Hepatocyte (in vitro differentiated cells): ENCODE results near the gene NELFA. TPM values are rescaled to one million over a fixed set of nuclear protein-coding genes. Genes with fewer than 3 reads are reported as not detected.

ENCODE experiments used
- DNase-seq: peaks from one replicate; pipeline ENCODE4 v3.0.0-alpha.2; 2016; ENCODE audit warnings: low spot score
- H2AFZ ChIP-seq: fragments of 200-600 bp; sonication (generic); 2 replicates; pipeline ENCODE4 v1.6.0; 2016; ENCODE audit warnings: antibody characterized with exemption, mild to moderate bottlenecking
- H3K27ac ChIP-seq: fragments of 200-600 bp; sonication (generic); 2 replicates; pipeline ENCODE4 v1.5.1; 2016; ENCODE audit warnings: mild to moderate bottlenecking
- H3K27me3 ChIP-seq: fragments of 200-600 bp; sonication (generic); 2 replicates; pipeline ENCODE4 v1.6.1; 2016
- H3K36me3 ChIP-seq: fragments of 200-600 bp; sonication (generic); replicated peaks from 2 replicates; pipeline ENCODE4 v1.5.1; 2016; ENCODE audit warnings: low read depth; ENCODE audit not compliant: insufficient read depth
- H3K4me1 ChIP-seq: fragments of 200-600 bp; sonication (generic); 2 replicates; pipeline ENCODE4 v1.5.1; 2016; ENCODE audit warnings: mild to moderate bottlenecking, moderate library complexity; ENCODE audit not compliant: insufficient read depth
- H3K4me2 ChIP-seq: fragments of 200-600 bp; sonication (generic); 2 replicates; pipeline ENCODE4 v1.6.0; 2016
- H3K4me3 ChIP-seq: fragments of 200-600 bp; sonication (generic); 2 replicates; pipeline ENCODE4 v1.5.1; 2016; ENCODE audit warnings: mild to moderate bottlenecking
- H3K79me2 ChIP-seq: fragments of 200-600 bp; sonication (generic); 2 replicates; pipeline ENCODE4 v1.6.0; 2017; ENCODE audit warnings: mild to moderate bottlenecking
- H3K9me2 ChIP-seq: fragments of 200-600 bp; sonication (generic); replicated peaks from 2 replicates; pipeline ENCODE4 v1.6.0; 2017; ENCODE audit warnings: mild to moderate bottlenecking; ENCODE audit not compliant: insufficient read depth
- H3K9me3 ChIP-seq: fragments of 200-600 bp; sonication (generic); 2 replicates; pipeline ENCODE4 v1.5.1; 2016; ENCODE audit warnings: low read depth, mild to moderate bottlenecking
- H4K20me1 ChIP-seq: fragments of 200-600 bp; sonication (generic); 2 replicates; pipeline ENCODE4 v1.6.0; 2016; ENCODE audit warnings: mild to moderate bottlenecking; ENCODE audit not compliant: insufficient read depth, poor library complexity, severe bottlenecking
- EZH2 ChIP-seq: fragments of 200-600 bp; sonication (generic); IDR thresholded peaks from 2 replicates; pipeline ENCODE4 v1.6.1; 2016; ENCODE audit warnings: antibody characterized with exemption, mild to moderate bottlenecking, borderline replicate concordance
- EZH2phosphoT487 ChIP-seq: fragments of 200-600 bp; sonication (generic); IDR thresholded peaks from one replicate; pipeline ENCODE4 v1.6.1; 2018; ENCODE audit warnings: antibody characterized with exemption, mild to moderate bottlenecking, low read depth, moderate library complexity; ENCODE audit not compliant: unreplicated experiment, severe bottlenecking
- WGBS: methylation state at CpG from one replicate; pipeline ENCODE4 v1.1.6; 2016; ENCODE audit warnings: low lambda C conversion rate; ENCODE audit errors: missing lambda C conversion rate; 5-methylcytosine and 5-hydroxymethylcytosine counted together
- polyA plus RNA-seq: library from polyadenylated mRNA; unstranded; fragments of >200 nt; fragmentation: Nextera tagmentation; extraction: Ambion mirVana; gene quantifications from 2 replicates; pipeline ENCODE4 v1.2.1, GENCODE V29; 2016
- total RNA-seq: library from RNA; depleted of rRNA; stranded (reverse); fragments of >200 nt; gene quantifications from 2 replicates; pipeline ENCODE4 v1.2.3, GENCODE V29; 2014
- TF ChIP-seq, protein P1 (sequence below): fragments of 200-600 bp; sonication (generic); IDR thresholded peaks from 2 replicates; pipeline ENCODE4 v1.5.1; 2016; ENCODE audit warnings: antibody characterized with exemption, mild to moderate bottlenecking; ENCODE audit not compliant: poor library complexity

Gene NELFA
- total and polyA plus RNA-seq, 2 experiments from 2014 or later: 21.4 to 46.2 TPM

DNA sequence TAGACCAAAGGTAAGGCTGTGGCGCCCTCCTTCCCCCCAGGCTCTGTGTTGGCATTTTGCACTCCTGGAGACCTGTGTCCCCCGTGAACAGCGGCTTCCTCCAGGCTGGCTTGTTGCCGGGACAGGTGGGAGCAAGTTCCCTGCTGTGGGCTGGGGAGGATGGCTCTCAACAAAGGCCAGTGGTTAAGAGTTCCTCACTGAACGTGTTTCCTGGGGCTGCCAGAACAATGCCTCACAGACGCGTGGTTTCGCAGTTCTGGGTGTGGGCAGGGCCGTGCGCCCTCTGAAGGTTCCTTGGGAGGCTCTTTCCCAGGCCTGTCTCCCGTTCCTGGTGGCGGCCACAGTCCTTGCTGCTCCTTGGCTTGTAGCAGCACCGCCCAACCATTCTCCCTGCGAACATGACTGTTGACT is 33.4 kb downstream of the NELFA start:
- DNase-seq: no peak
- H3K4me3 ChIP-seq: no peak overlapping the region
- H3K27me3 ChIP-seq: no peaks in the 10 kb centered on the region
- H3K4me1 ChIP-seq: peaks cover 5% of the 10 kb centered on the region
- no peaks in the 10 kb centered on the region for H3K9me2 ChIP-seq
- no peak overlapping the region for H3K27ac ChIP-seq
- H3K9me3 ChIP-seq: no peaks in the 10 kb centered on the region
- no peak overlapping the region for H2AFZ ChIP-seq
- H3K79me2 ChIP-seq: no peaks in the 10 kb centered on the region
- TF ChIP-seq EZH2 (no peak), EZH2phosphoT487 (no peak)
- TF ChIP-seq, protein P1, sequence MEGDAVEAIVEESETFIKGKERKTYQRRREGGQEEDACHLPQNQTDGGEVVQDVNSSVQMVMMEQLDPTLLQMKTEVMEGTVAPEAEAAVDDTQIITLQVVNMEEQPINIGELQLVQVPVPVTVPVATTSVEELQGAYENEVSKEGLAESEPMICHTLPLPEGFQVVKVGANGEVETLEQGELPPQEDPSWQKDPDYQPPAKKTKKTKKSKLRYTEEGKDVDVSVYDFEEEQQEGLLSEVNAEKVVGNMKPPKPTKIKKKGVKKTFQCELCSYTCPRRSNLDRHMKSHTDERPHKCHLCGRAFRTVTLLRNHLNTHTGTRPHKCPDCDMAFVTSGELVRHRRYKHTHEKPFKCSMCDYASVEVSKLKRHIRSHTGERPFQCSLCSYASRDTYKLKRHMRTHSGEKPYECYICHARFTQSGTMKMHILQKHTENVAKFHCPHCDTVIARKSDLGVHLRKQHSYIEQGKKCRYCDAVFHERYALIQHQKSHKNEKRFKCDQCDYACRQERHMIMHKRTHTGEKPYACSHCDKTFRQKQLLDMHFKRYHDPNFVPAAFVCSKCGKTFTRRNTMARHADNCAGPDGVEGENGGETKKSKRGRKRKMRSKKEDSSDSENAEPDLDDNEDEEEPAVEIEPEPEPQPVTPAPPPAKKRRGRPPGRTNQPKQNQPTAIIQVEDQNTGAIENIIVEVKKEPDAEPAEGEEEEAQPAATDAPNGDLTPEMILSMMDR: no peak
- H3K4me2 ChIP-seq: no peak overlapping the region
- no peaks in the 10 kb centered on the region for H3K36me3 ChIP-seq
- no peaks in the 10 kb centered on the region for H4K20me1 ChIP-seq
- WGBS: 89% methylated on average over 14 of the region's 14 CpGs

DNA sequence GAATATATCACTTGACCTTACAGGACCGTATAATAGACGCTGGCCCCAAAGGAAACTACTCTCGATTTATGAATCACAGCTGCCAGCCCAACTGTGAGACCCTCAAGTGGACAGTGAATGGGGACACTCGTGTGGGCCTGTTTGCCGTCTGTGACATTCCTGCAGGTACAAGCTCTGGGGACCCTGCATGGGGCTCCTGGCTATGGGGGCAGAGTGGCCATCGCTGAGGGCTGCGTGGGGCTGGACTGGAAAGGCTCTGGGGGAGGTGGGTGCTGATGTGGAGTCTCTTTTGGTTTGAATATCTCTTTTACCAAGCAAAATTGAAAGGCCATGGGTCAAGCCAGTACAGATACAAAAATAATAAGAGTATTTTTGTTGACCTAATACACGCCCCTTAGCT is 33.9 kb downstream of the NELFA start:
- Histone ChIP-seq H3K27ac (no peak overlapping the region), H3K4me3 (no peak overlapping the region), H3K9me2 (no peaks in the 10 kb centered on the region), H3K4me2 (no peak overlapping the region), H3K79me2 (no peaks in the 10 kb centered on the region), H3K27me3 (no peaks in the 10 kb centered on the region), H3K9me3 (no peaks in the 10 kb centered on the region), H3K4me1 (peaks cover 5% of the 10 kb centered on the region), H4K20me1 (no peaks in the 10 kb centered on the region), H2AFZ (no peak overlapping the region), H3K36me3 (no peaks in the 10 kb centered on the region)
- WGBS: 99% methylated on average over 8 of the region's 8 CpGs
- TF ChIP-seq, protein P1: no peak
- TF ChIP-seq EZH2 (no peak), EZH2phosphoT487 (no peak)
- DNase-seq: no peak

- H3K4me3 ChIP-seq: no peak overlapping the region
Observed at GRCh38 chr4:1973661-1974060, 35.1 kb downstream of the NELFA start.

More at GRCh38 chr4:1973661-1974060, 35.1 kb downstream of the NELFA start:
- H3K27ac ChIP-seq: no peak overlapping the region
- H2AFZ ChIP-seq: no peak overlapping the region
- H3K4me2 ChIP-seq: no peak overlapping the region
- no peaks in the 10 kb centered on the region for H3K79me2 ChIP-seq
- TF ChIP-seq EZH2phosphoT487: no peak
- TF ChIP-seq EZH2: no peak
- TF ChIP-seq, protein P1: no peak
- H3K9me3 ChIP-seq: no peaks in the 10 kb centered on the region
- H3K27me3 ChIP-seq: no peaks in the 10 kb centered on the region
- H3K4me1 ChIP-seq: peaks cover 5% of the 10 kb centered on the region
- no peaks in the 10 kb centered on the region for H4K20me1 ChIP-seq
- H3K36me3 ChIP-seq: no peaks in the 10 kb centered on the region
- H3K9me2 ChIP-seq: no peaks in the 10 kb centered on the region
- 94% methylated on average over 18 of the region's 18 CpGs for WGBS
- no peak for DNase-seq
